ENCODE measurements around the gene CEP104. TPM values are rescaled to one million over a fixed set of nuclear protein-coding genes. Genes with fewer than 3 reads are reported as not detected.

Gene CEP104
- polyA plus RNA-seq, 1 donor from 2014 or later = 8.1 TPM

GRCh38 chr1:3852711-3853485 lies 4.1 kb downstream of the CEP104 start:
- no peaks in the 10 kb centered on the region for H3K9me3 ChIP-seq (ENCODE audit: low read length)
- no peaks in the 10 kb centered on the region for H3K36me3 ChIP-seq (ENCODE audit: insufficient read depth, low read length)
- no peaks in the 10 kb centered on the region for H4K20me1 ChIP-seq (ENCODE audit: insufficient read depth)
- no peak overlapping the region for H3K4me3 ChIP-seq (ENCODE audit: low read length)
- no peaks in the 10 kb centered on the region for H3K9me2 ChIP-seq (ENCODE audit: insufficient read depth, low read length)
- H3K9ac ChIP-seq (ENCODE audit: low read length) = no peak overlapping the region
- H3F3A ChIP-seq (ENCODE audit: insufficient read depth, low read length, poor library complexity, severe bottlenecking) = no peaks in the 10 kb centered on the region
- no peaks in the 10 kb centered on the region for H3K27me3 ChIP-seq (ENCODE audit: insufficient read depth, low read depth, low read length)
- no peak overlapping the region for H2AFZ ChIP-seq (ENCODE audit: low read depth, low read length)
- H3K4me2 ChIP-seq (ENCODE audit: low read length) = no peak overlapping the region
- H3K27ac ChIP-seq (ENCODE audit: low read length) = no peak overlapping the region
- H3K79me2 ChIP-seq (replicated peaks; ENCODE audit: insufficient read depth, low read length) = peaks cover 17% of the 10 kb centered on the region
- TF ChIP-seq SMC3 (conservative IDR thresholded peaks at IDR 0.05; ENCODE audit: poor library complexity) (no peak), REST (IDR thresholded peaks at IDR 0.05; ENCODE audit: borderline replicate concordance) (no peak), EZH2 (IDR thresholded peaks at IDR 0.05; ENCODE audit: borderline replicate concordance, insufficient read depth, low read length, poor library complexity, severe bottlenecking) (no peak), RAD21 (conservative IDR thresholded peaks at IDR 0.05) (no peak), TAF1 (IDR thresholded peaks at IDR 0.05; ENCODE audit: low read depth) (no peak), POLR2AphosphoS5 (IDR thresholded peaks at IDR 0.05) (no peak), EP300 (conservative IDR thresholded peaks at IDR 0.05; ENCODE audit: poor library complexity, severe bottlenecking) (no peak), MXI1 (conservative IDR thresholded peaks at IDR 0.05; ENCODE audit: poor library complexity, severe bottlenecking) (no peak), CTCF (IDR thresholded peaks at IDR 0.05; ENCODE audit: poor library complexity, severe bottlenecking) (no peak)

GRCh38 chr1:3852091-3852490 lies 4.9 kb downstream of the CEP104 start:
- Histone ChIP-seq H3K9ac (ENCODE audit: low read length) (no peak overlapping the region), H3K36me3 (ENCODE audit: insufficient read depth, low read length) (no peaks in the 10 kb centered on the region)
- TF ChIP-seq MXI1 (conservative IDR thresholded peaks at IDR 0.05; ENCODE audit: poor library complexity, severe bottlenecking) (no peak), TAF1 (IDR thresholded peaks at IDR 0.05; ENCODE audit: low read depth) (no peak), EZH2 (IDR thresholded peaks at IDR 0.05; ENCODE audit: borderline replicate concordance, insufficient read depth, low read length, poor library complexity, severe bottlenecking) (no peak), REST (IDR thresholded peaks at IDR 0.05; ENCODE audit: borderline replicate concordance) (no peak)

More at GRCh38 chr1:3852091-3852490, 4.9 kb downstream of the CEP104 start:
- Histone ChIP-seq H3K27ac (ENCODE audit: low read length) (no peak overlapping the region), H3K4me2 (ENCODE audit: low read length) (no peak overlapping the region), H2AFZ (ENCODE audit: low read depth, low read length) (no peak overlapping the region), H4K20me1 (ENCODE audit: insufficient read depth) (no peaks in the 10 kb centered on the region), H3F3A (ENCODE audit: insufficient read depth, low read length, poor library complexity, severe bottlenecking) (no peaks in the 10 kb centered on the region), H3K9me2 (ENCODE audit: insufficient read depth, low read length) (no peaks in the 10 kb centered on the region), H3K9me3 (ENCODE audit: low read length) (no peaks in the 10 kb centered on the region), H3K4me3 (ENCODE audit: low read length) (no peak overlapping the region), H3K79me2 (replicated peaks; ENCODE audit: insufficient read depth, low read length) (peaks cover 14% of the 10 kb centered on the region), H3K27me3 (ENCODE audit: insufficient read depth, low read depth, low read length) (no peaks in the 10 kb centered on the region)

Measured in neural cell (in vitro differentiated cells).